ENCODE results near the gene LGALS16. TPM values are rescaled to one million over a fixed set of nuclear protein-coding genes. Genes with fewer than 3 reads are reported as not detected.

LGALS16 gene, protein sequence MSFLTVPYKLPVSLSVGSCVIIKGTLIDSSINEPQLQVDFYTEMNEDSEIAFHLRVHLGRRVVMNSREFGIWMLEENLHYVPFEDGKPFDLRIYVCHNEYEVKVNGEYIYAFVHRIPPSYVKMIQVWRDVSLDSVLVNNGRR
- not detected for polyA plus RNA-seq (2013, experiment 1 of 2)
- not detected for polyA plus RNA-seq (2013, experiment 2 of 2)

- Histone ChIP-seq H2BK15ac (ENCODE audit: low read depth, poor library complexity, severe bottlenecking) (no peak within 1 kb of the TSS), H3K23ac (ENCODE audit: low read length in 2 of 2) (no peak within 1 kb of the TSS), H2AFZ (ENCODE audit: low read depth, low read length) (no peak within 1 kb of the TSS), H3K14ac (ENCODE audit: low read length in 2 of 2) (no peak within 1 kb of the TSS), H4K8ac (ENCODE audit: low read length) (no peak within 1 kb of the TSS), H3K9ac (ENCODE audit: low read length) (no peak within 1 kb of the TSS), H3K4me3 (ENCODE audit: insufficient read depth in 1 of 2, low read depth in 1 of 2, low read length in 2 of 2) (no peak within 1 kb of the TSS), H4K91ac (ENCODE audit: low read length) (no peak within 1 kb of the TSS), H2BK120ac (ENCODE audit: low read depth, low read length) (no peak within 1 kb of the TSS), H3K27me3 (ENCODE audit: control insufficient read depth in 1 of 2, insufficient read depth in 1 of 2, low read length in 2 of 2) (peaks cover 0 to 8% of the 10 kb centered on the region in 2 experiments), H3K36me3 (ENCODE audit: control insufficient read depth in 1 of 2, insufficient read depth in 2 of 2, low read depth in 1 of 2, low read length in 2 of 2) (no peaks in the 10 kb centered on the region), H3K18ac (ENCODE audit: low read depth in 1 of 2, low read length in 2 of 2) (no peak within 1 kb of the TSS), H2BK5ac (ENCODE audit: low read depth, low read length, poor library complexity, severe bottlenecking) (no peak within 1 kb of the TSS), H3K27ac (ENCODE audit: low read length, poor library complexity, severe bottlenecking) (no peak within 1 kb of the TSS), H2BK12ac (ENCODE audit: low read length in 2 of 2) (no peak within 1 kb of the TSS), H3K4me1 (ENCODE audit: control insufficient read depth, insufficient read depth, low read depth, low read length) (no peaks in the 10 kb centered on the region), H3K4ac (ENCODE audit: low read depth in 1 of 2, low read length in 2 of 2) (no peak within 1 kb of the TSS), H2AK5ac (ENCODE audit: low read length, severe bottlenecking) (no peak within 1 kb of the TSS), H3K79me1 (replicated peaks; ENCODE audit: low read length, poor library complexity, severe bottlenecking) (no peaks in the 10 kb centered on the region), H3K4me2 (ENCODE audit: low read length, poor library complexity, severe bottlenecking) (no peak within 1 kb of the TSS), H3K9me3 (ENCODE audit: control insufficient read depth, low read length) (no peaks in the 10 kb centered on the region)
- no peak for DNase-seq
- WGBS: 64% methylated on average over 3 of the region's 3 CpGs
These were observed at the start of gene LGALS16 for GRCh38 chr19:39655613-39656012. Gene LGALS16 (plus strand): TSS chr19:39655913. CDS start chr19:39655962, 49 bp downstream.

DNA sequence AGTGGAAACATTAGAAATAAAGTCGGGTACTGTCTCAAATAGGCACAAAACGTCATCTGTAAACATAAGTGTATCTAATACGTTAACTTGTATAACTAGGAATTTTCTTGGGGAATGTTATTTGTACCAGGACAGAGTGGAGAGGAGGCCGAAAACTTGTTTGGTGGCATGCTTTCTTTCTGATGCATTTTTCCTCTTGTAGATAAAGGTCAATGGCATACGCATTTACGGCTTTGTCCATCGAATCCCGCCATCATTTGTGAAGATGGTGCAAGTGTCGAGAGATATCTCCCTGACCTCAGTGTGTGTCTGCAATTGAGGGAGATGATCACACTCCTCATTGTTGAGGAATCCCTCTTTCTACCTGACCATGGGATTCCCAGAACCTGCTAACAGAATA, 48.7 kb upstream of the LGALS16 start:
- Histone ChIP-seq H3K9ac (ENCODE audit: low read length) (no peak overlapping the region), H2BK15ac (ENCODE audit: low read depth, poor library complexity, severe bottlenecking) (no peak overlapping the region), H2BK12ac (ENCODE audit: low read length in 2 of 2) (no peak overlapping the region), H4K8ac (ENCODE audit: low read length) (no peak overlapping the region), H3K23ac (ENCODE audit: low read length in 2 of 2) (no peak overlapping the region), H2AK5ac (ENCODE audit: low read length, severe bottlenecking) (no peak overlapping the region), H3K36me3 (ENCODE audit: control insufficient read depth in 1 of 2, insufficient read depth in 2 of 2, low read depth in 1 of 2, low read length in 2 of 2) (no peaks in the 10 kb centered on the region), H3K4me1 (ENCODE audit: control insufficient read depth, insufficient read depth, low read depth, low read length) (no peaks in the 10 kb centered on the region), H3K18ac (ENCODE audit: low read depth in 1 of 2, low read length in 2 of 2) (no peak overlapping the region), H3K4me3 (ENCODE audit: insufficient read depth in 1 of 2, low read depth in 1 of 2, low read length in 2 of 2) (no peak overlapping the region), H3K14ac (ENCODE audit: low read length in 2 of 2) (no peak overlapping the region), H2BK5ac (ENCODE audit: low read depth, low read length, poor library complexity, severe bottlenecking) (no peak overlapping the region), H2BK120ac (ENCODE audit: low read depth, low read length) (no peak overlapping the region), H3K4me2 (ENCODE audit: low read length, poor library complexity, severe bottlenecking) (no peak overlapping the region), H3K4ac (ENCODE audit: low read depth in 1 of 2, low read length in 2 of 2) (no peak overlapping the region), H3K27me3 (ENCODE audit: control insufficient read depth in 1 of 2, insufficient read depth in 1 of 2, low read length in 2 of 2) (peaks cover 4% of the 10 kb centered on the region in 2 experiments), H4K91ac (ENCODE audit: low read length) (no peak overlapping the region), H3K9me3 (ENCODE audit: control insufficient read depth, low read length) (no peaks in the 10 kb centered on the region), H3K27ac (ENCODE audit: low read length, poor library complexity, severe bottlenecking) (no peak overlapping the region), H3K79me1 (replicated peaks; ENCODE audit: low read length, poor library complexity, severe bottlenecking) (no peaks in the 10 kb centered on the region), H2AFZ (ENCODE audit: low read depth, low read length) (no peak overlapping the region)
- no peak for DNase-seq
- 94% methylated on average over 9 of the region's 9 CpGs for WGBS

- Histone ChIP-seq H4K8ac (ENCODE audit: low read length) (no peak overlapping the region), H3K36me3 (ENCODE audit: control insufficient read depth in 1 of 2, insufficient read depth in 2 of 2, low read depth in 1 of 2, low read length in 2 of 2) (no peaks in the 10 kb centered on the region), H2BK120ac (ENCODE audit: low read depth, low read length) (no peak overlapping the region), H3K27ac (ENCODE audit: low read length, poor library complexity, severe bottlenecking) (no peak overlapping the region), H3K9ac (ENCODE audit: low read length) (no peak overlapping the region), H3K79me1 (replicated peaks; ENCODE audit: low read length, poor library complexity, severe bottlenecking) (no peaks in the 10 kb centered on the region), H2BK12ac (ENCODE audit: low read length in 2 of 2) (no peak overlapping the region), H3K4me3 (ENCODE audit: insufficient read depth in 1 of 2, low read depth in 1 of 2, low read length in 2 of 2) (no peak overlapping the region), H2AFZ (ENCODE audit: low read depth, low read length) (no peak overlapping the region), H3K4ac (ENCODE audit: low read depth in 1 of 2, low read length in 2 of 2) (no peak overlapping the region), H4K91ac (ENCODE audit: low read length) (no peak overlapping the region), H2AK5ac (ENCODE audit: low read length, severe bottlenecking) (no peak overlapping the region), H3K18ac (ENCODE audit: low read depth in 1 of 2, low read length in 2 of 2) (no peak overlapping the region), H3K14ac (ENCODE audit: low read length in 2 of 2) (no peak overlapping the region), H2BK15ac (ENCODE audit: low read depth, poor library complexity, severe bottlenecking) (no peak overlapping the region), H3K4me1 (ENCODE audit: control insufficient read depth, insufficient read depth, low read depth, low read length) (no peaks in the 10 kb centered on the region), H2BK5ac (ENCODE audit: low read depth, low read length, poor library complexity, severe bottlenecking) (no peak overlapping the region), H3K9me3 (ENCODE audit: control insufficient read depth, low read length) (no peaks in the 10 kb centered on the region), H3K4me2 (ENCODE audit: low read length, poor library complexity, severe bottlenecking) (no peak overlapping the region), H3K27me3 (ENCODE audit: control insufficient read depth in 1 of 2, insufficient read depth in 1 of 2, low read length in 2 of 2) (peaks cover 3 to 4% of the 10 kb centered on the region in 2 experiments), H3K23ac (ENCODE audit: low read length in 2 of 2) (no peak overlapping the region)
- WGBS: 50% methylated on average over 4 of the region's 6 CpGs
- no peak for DNase-seq
These were observed 48.2 kb upstream of the LGALS16 start for GRCh38 chr19:39607561-39607960.

DNA sequence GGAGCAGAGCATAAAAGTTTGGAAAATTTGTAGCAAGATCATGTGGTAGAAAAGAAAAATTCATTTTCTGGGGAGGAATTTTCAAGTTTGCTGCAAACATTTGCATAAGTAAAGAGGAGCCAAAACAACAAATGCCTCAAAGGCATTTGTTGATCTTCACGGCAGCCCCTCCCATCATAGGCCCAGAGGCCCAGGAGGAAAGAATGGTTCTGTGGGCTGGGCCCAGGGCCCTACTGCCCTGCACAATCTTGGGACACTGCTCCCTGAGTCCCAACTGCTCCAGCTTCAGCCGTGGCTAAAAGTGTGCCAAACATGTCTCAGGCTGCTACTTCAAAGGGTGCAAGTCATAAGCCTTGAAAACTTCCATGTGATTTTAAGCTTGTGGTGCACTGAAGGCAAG, 42.1 kb upstream of the LGALS16 start:
- no peak overlapping the region for H2BK12ac ChIP-seq (ENCODE audit: low read length in 2 of 2)
- H3K27ac ChIP-seq (ENCODE audit: low read length, poor library complexity, severe bottlenecking): no peak overlapping the region
- peaks cover 5% of the 10 kb centered on the region for H3K9me3 ChIP-seq (ENCODE audit: control insufficient read depth, low read length)
- H3K4me3 ChIP-seq (ENCODE audit: insufficient read depth in 1 of 2, low read depth in 1 of 2, low read length in 2 of 2): no peak overlapping the region
- no peak overlapping the region for H2AK5ac ChIP-seq (ENCODE audit: low read length, severe bottlenecking)
- H3K14ac ChIP-seq (ENCODE audit: low read length in 2 of 2): no peak overlapping the region
- no peak overlapping the region for H3K4me2 ChIP-seq (ENCODE audit: low read length, poor library complexity, severe bottlenecking)
- H3K18ac ChIP-seq (ENCODE audit: low read depth in 1 of 2, low read length in 2 of 2): no peak overlapping the region
- H2BK120ac ChIP-seq (ENCODE audit: low read depth, low read length): no peak overlapping the region
- no peak overlapping the region for H3K9ac ChIP-seq (ENCODE audit: low read length)
- H4K8ac ChIP-seq (ENCODE audit: low read length): no peak overlapping the region
- H3K79me1 ChIP-seq (replicated peaks; ENCODE audit: low read length, poor library complexity, severe bottlenecking): no peaks in the 10 kb centered on the region
- no peak overlapping the region for H3K23ac ChIP-seq (ENCODE audit: low read length in 2 of 2)
- H3K4me1 ChIP-seq (ENCODE audit: control insufficient read depth, insufficient read depth, low read depth, low read length): no peaks in the 10 kb centered on the region
- H2AFZ ChIP-seq (ENCODE audit: low read depth, low read length): no peak overlapping the region
- no peaks in the 10 kb centered on the region for H3K27me3 ChIP-seq (ENCODE audit: control insufficient read depth in 1 of 2, insufficient read depth in 1 of 2, low read length in 2 of 2)
- no peak for DNase-seq
- no peak overlapping the region for H4K91ac ChIP-seq (ENCODE audit: low read length)
- no peaks in the 10 kb centered on the region for H3K36me3 ChIP-seq (ENCODE audit: control insufficient read depth in 1 of 2, insufficient read depth in 2 of 2, low read depth in 1 of 2, low read length in 2 of 2)
- no peak overlapping the region for H3K4ac ChIP-seq (ENCODE audit: low read depth in 1 of 2, low read length in 2 of 2)
- no peak overlapping the region for H2BK5ac ChIP-seq (ENCODE audit: low read depth, low read length, poor library complexity, severe bottlenecking)
- no peak overlapping the region for H2BK15ac ChIP-seq (ENCODE audit: low read depth, poor library complexity, severe bottlenecking)
- 57% methylated on average over 2 of the region's 2 CpGs for WGBS
